Vagina (tissue), 2 donors: ENCODE results near the gene GPR37L1. TPM values are rescaled to one million over a fixed set of nuclear protein-coding genes. Genes with fewer than 3 reads are reported as not detected.

Experiments used
- DNase-seq, 2 donors: peaks; one replicate each; pipeline ENCODE4 v3.0.0-alpha.2; 2017; ENCODE audit errors: extremely low spot score in 2 of 2
- H3K27ac ChIP-seq: fragments of 200-600 bp; sonication (generic); one replicate; pipeline ENCODE4 v1.5.1; 2019
- H3K27me3 ChIP-seq: fragments of 200-600 bp; sonication (generic); one replicate; pipeline ENCODE4 v1.5.1; 2019
- H3K36me3 ChIP-seq, 2 donors: fragments of 200-600 bp; sonication (generic); one replicate each; pipeline ENCODE4 v1.5.1; 2017 to 2019
- H3K4me1 ChIP-seq: fragments of 200-600 bp; sonication (generic); one replicate; pipeline ENCODE4 v1.5.1; 2019
- H3K4me3 ChIP-seq, 2 donors: fragments of 200-600 bp; sonication (generic); 1 replicate in 1 of 2; 2 replicates in 1 of 2; pipeline ENCODE4 v1.5.1; 2016 to 2019
- H3K9me3 ChIP-seq: fragments of 200-600 bp; sonication (generic); one replicate; pipeline ENCODE4 v1.5.1; 2019
- CTCF ChIP-seq, 3 experiments: fragments of 450-650 bp in 2 of 3; fragments of 200-600 bp in 1 of 3; sonication (generic) in 1 of 3; IDR thresholded peaks; one replicate each; pipeline ENCODE4 v1.5.1; 2017 to 2019; ENCODE audit warnings: antibody characterized with exemption in 3 of 3, mild to moderate bottlenecking in 2 of 3, moderate library complexity in 2 of 3
- POLR2A ChIP-seq, 2 donors: fragments of 450-650 bp; IDR thresholded peaks; one replicate each; pipeline ENCODE4 v1.6.1; 2017; ENCODE audit warnings: antibody characterized with exemption in 2 of 2, mild to moderate bottlenecking in 2 of 2, moderate library complexity in 2 of 2
- POLR2AphosphoS5 ChIP-seq, 2 donors: sonication (generic); formaldehyde crosslinking; IDR thresholded peaks; one replicate each; pipeline ENCODE4 v1.9.0; 2017; ENCODE audit warnings: antibody characterized with exemption in 2 of 2, mild to moderate bottlenecking in 2 of 2, low read depth in 1 of 2; ENCODE audit not compliant: insufficient read depth in 1 of 2
- intact Hi-C: fragments of 100-400 bp; cut with DNase I; formaldehyde crosslinking; loops from one replicate; pipeline ENCODE4 v1.15.1; 2023
- total RNA-seq: library from RNA; depleted of rRNA; stranded (reverse); fragments of >200 nt; gene quantifications from one replicate; pipeline ENCODE4 v1.2.3, GENCODE V29; 2016

The GPR37L1 gene
- total RNA-seq, 1 donor from 2014 or later = 0.25 TPM

- H3K4me3 ChIP-seq = peak overlapping the region in 1 of 2 donors; percentile 24
- no peaks in the 10 kb centered on the region for H3K9me3 ChIP-seq
- TF ChIP-seq POLR2AphosphoS5 (IDR thresholded peaks at IDR 0.05; ENCODE audit: insufficient read depth in 1 of 2, low read depth in 1 of 2) (peak in 1 of 2 donors; percentile 59), POLR2A (IDR thresholded peaks at IDR 0.05) (no peak), CTCF (IDR thresholded peaks at IDR 0.05) (no peak)
- no peaks in the 10 kb centered on the region for H3K27me3 ChIP-seq
- H3K36me3 ChIP-seq = no peaks in the 10 kb centered on the region
- no peak overlapping the region for H3K27ac ChIP-seq
- intact Hi-C loops = no loop called here
- peaks cover 24% of the 10 kb centered on the region for H3K4me1 ChIP-seq
- DNase-seq = no peak
These were observed 45.1 kb downstream of the GPR37L1 start for GRCh38 chr1:202167708-202168415.

DNA sequence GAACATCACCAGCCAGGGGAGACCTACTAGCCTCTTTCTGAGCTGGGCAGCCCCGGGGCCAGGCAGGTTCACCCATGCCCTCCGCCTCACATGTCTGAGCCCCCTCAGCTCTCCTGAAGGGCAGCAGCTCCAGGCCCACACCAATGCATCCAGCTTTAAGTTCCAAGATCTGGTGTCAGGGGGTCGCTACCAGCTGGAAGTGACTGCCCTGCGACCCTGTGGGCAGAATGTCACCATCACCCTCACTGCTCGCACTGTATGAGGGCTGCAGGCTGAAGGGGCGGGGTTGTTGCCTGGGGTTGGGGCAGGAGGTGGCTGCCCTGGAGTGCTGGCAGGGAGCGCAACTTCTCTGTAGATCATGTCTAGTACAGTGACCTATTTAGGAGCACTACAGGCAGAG, 46.1 kb downstream of the GPR37L1 start:
- Histone ChIP-seq H3K27ac (no peak overlapping the region), H3K4me3 (no peak overlapping the region), H3K4me1 (peaks cover 15% of the 10 kb centered on the region), H3K27me3 (no peaks in the 10 kb centered on the region), H3K9me3 (no peaks in the 10 kb centered on the region), H3K36me3 (no peaks in the 10 kb centered on the region)
- DNase-seq = no peak
- no peak for TF ChIP-seq POLR2A (IDR thresholded peaks at IDR 0.05)
- no peak for TF ChIP-seq CTCF (IDR thresholded peaks at IDR 0.05)
- TF ChIP-seq POLR2AphosphoS5 (IDR thresholded peaks at IDR 0.05; ENCODE audit: insufficient read depth in 1 of 2, low read depth in 1 of 2) = no peak
- intact Hi-C loops = no loop called here

GRCh38 chr1:202170726-202171125, 48.0 kb downstream of the GPR37L1 start:
- no peaks in the 10 kb centered on the region for H3K27me3 ChIP-seq
- H3K36me3 ChIP-seq = no peaks in the 10 kb centered on the region
- no peak for DNase-seq
- H3K9me3 ChIP-seq = no peaks in the 10 kb centered on the region
- peaks cover 15% of the 10 kb centered on the region for H3K4me1 ChIP-seq
- H3K4me3 ChIP-seq = no peak overlapping the region
- no peak overlapping the region for H3K27ac ChIP-seq
- intact Hi-C loops = no loop called here
- TF ChIP-seq POLR2A (IDR thresholded peaks at IDR 0.05) (no peak), POLR2AphosphoS5 (IDR thresholded peaks at IDR 0.05; ENCODE audit: insufficient read depth in 1 of 2, low read depth in 1 of 2) (no peak)

DNA sequence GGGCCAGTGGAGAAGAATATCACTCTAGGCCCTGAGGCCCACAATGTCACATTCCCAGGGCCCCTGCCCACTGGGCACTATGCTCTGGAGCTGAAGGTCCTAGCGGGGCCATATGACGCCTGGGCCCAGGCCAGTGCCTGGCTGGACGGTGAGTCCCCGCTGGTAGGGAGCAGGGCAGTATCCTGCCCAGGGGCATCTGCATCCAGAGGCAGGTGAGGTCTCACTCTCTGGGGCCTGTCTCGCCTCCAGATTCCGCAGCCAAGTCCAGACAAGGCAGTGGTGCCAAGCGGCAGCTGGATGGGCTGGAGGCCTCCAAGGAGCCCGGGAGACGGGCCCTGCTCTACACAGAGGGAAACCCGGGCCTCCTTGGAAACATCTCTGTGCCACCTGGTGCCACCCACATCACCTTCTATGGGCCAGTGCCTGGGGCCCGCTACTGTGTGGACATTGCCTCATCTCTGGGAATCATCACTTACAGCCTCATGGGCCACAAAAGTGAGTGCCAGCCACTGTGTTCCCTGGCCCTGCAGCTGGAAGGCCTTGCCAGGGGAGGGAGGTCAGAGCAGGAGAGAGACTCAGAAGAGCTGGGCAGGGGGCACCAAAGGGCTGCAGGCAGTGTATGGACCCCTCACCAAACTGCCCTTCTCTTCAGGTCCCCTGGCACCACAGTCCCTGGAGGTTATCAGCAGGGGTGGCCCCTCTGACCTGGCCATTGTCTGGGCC, 48.7 kb downstream of the GPR37L1 start:
- Histone ChIP-seq H3K4me3 (no peak overlapping the region), H3K27ac (no peak overlapping the region), H3K27me3 (no peaks in the 10 kb centered on the region), H3K36me3 (no peaks in the 10 kb centered on the region), H3K4me1 (peaks cover 15% of the 10 kb centered on the region), H3K9me3 (no peaks in the 10 kb centered on the region)
- no peak for TF ChIP-seq CTCF (IDR thresholded peaks at IDR 0.05)
- TF ChIP-seq POLR2AphosphoS5 (IDR thresholded peaks at IDR 0.05; ENCODE audit: insufficient read depth in 1 of 2, low read depth in 1 of 2) = no peak
- no peak for TF ChIP-seq POLR2A (IDR thresholded peaks at IDR 0.05)
- intact Hi-C loops = no loop called here
- DNase-seq = no peak

DNA sequence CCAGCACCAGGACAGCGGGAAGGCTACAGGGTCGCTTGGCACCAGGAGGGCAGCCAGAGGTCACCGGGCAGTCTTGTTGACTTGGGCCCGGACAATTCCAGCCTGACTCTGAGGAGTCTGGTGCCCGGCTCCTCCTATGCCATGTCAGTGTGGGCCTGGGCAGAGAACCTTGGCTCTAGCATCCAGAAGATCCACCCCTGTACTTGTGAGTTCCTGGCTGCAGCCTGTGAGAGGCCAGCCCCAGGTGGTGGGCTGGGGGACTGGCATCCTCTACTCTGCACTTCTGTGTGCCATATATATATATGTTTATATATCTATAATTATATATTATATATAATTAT, 49.3 kb downstream of the GPR37L1 start:
- Histone ChIP-seq H3K9me3 (no peaks in the 10 kb centered on the region), H3K4me1 (peaks cover 15% of the 10 kb centered on the region), H3K4me3 (no peak overlapping the region), H3K27ac (no peak overlapping the region), H3K36me3 (no peaks in the 10 kb centered on the region), H3K27me3 (no peaks in the 10 kb centered on the region)
- TF ChIP-seq POLR2AphosphoS5 (IDR thresholded peaks at IDR 0.05; ENCODE audit: insufficient read depth in 1 of 2, low read depth in 1 of 2) (no peak), POLR2A (IDR thresholded peaks at IDR 0.05) (no peak), CTCF (IDR thresholded peaks at IDR 0.05) (no peak)
- intact Hi-C loops = no loop called here
- no peak for DNase-seq
